ENCODE measurements around the gene ADAMTS14.

The ADAMTS14 gene

DNA sequence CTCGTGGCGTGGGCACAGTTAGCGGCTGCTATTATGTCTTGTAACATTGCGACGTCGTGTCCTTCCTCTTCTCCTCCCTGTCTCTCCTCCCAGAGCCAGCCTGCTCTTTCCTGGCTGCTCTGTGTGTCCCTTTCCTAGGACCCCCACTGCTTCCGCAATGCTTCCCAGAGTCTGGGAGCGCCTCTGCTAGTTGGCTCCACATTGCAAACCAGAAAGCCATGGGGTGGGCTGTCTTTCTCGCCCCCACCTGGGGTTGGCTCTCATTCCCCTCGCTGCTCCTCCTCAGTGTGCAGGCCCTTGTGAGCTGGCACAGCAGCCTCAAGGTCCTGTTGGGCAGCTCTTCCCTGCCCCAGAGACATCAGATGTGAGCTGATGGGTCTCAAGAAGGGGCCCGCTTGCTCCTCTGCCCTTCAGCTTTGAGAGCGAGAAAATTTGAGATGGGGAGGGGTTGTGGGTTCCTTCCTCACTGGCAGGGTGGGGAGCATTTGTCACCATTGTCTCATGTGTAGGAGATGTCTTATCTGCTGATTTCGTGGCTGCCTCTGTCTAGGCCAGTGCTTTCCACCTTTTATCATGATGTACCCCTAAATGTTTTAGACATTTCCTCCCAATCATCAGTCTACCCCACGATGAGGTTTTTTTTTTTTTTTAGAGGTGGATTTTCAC, 3.3 kb downstream of the ADAMTS14 start:
- no peak for DNase-seq

DNA sequence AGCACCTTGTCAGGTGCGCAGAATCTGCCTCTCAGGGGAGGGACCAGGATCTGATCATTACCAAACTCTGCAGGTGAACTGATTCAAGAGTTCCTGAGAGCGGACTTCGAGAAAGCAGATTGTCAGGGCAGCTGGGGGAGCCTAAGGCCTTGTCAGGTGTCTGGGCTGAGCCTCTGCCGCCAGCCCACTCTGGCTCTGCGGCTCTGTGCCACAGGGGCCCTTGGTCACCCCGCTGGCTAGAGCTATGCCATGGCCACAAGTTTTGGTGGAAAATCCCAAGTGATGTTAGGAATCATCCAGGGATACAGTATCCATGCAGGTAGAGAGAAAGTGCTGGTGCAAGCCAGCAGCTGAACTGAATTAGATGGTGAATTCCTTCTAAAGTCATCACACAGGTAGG, 4.2 kb downstream of the ADAMTS14 start:
- no peak for DNase-seq

DNA sequence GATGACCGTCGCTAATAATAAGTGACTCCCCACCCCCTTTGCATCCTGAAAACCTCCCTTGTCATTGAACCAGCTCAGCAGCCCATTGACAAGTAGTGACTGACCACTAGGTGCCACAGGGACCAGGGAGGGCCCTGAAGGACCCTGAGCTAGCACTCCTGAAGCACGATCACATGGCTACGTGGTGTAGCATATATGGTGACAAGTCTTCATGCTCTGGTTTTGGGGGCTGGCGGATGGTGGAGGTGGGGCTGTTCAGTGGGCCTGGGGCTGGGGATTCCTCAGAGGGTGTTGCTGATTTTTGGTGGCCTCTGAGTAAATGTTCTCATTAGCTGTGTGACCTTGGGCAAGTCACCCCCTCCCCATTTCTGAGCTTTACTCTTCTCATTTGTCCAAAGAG, 4.7 kb downstream of the ADAMTS14 start:
- DNase-seq, result no peak

DNA sequence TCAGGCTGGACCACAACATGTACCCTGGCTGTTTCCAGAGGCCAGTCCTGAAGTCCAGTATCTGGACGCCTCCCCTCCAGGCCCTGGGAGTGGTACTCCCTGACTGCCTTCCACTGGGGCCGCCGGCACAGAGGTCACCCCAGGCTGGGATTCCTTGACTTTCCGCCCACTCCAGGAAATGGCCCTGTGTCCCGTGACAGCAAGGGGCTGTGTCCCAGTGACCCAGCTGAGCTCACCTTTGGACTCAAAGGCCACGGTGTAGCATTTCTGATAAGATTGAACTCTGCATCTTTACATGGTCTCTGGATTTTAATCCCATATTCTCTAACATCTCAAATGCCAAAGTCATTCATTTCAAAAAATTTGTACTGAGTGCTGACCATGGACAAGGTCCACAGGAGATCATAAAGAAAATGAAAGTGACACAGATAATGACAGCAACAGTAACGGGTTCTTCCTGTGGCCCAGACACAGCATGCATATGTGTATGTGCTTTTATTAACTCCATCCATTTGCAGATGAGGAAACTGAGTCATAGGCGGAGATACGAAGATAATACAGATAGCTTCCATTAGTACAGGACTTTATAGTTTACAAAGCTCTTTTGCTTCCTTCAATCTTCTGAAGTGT, 5.4 kb downstream of the ADAMTS14 start:
- DNase-seq, result no peak

DNA sequence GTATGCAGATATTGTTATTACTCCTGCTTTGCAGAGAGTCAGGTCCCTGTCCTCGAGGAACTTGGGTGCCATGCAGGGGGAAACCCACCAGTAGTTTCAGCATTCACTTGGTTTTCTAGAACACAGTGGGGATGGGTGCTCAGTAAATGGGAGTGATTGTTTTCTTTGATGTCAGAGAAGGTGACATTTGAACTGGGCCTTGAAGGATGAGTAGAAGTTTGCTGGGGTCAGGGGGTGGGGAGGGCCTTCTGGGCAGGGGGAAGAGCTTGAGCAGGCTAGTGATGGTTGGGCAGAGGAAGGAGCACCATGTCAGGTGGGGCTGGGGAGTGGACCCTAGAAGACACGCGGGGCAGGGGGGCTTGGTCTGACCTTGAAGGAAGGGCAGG, 5.9 kb downstream of the ADAMTS14 start:
- no peak for DNase-seq

DNA sequence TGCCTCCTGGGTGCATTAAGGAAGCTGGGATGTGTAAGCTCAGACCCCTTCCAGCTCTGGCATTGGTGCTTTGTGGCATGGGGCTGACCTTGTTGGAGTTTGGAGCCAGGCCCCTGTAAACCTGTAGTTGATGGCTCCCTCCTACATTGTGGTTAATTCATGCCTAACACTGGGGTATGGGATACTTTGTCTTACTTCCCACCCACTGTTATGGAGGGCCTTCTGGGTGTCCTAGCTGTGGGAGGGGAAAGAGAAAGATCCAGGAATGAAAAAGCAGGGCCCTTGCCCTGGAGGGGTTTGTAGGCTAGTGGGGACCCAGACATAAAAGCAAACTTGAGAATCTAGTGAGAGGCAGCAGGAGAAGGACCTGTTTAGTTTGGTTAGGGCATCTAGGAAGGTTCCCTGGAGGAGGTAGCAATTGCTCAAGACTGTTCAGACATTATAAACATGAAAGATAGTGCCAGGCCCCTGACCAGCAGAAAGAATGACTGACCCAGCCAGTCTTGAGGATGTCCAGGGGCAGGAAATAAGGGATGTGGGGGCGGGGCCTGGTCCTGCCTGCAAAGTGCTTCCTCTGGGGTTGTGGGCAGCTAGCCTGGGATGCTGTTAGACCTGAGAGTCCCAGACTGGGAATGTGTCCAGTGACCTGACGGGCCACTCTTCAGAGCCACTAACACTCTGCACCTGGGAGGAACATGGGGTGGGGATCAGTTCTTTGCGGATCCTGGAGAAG, 6.6 kb downstream of the ADAMTS14 start:
- no peak for DNase-seq

DNA sequence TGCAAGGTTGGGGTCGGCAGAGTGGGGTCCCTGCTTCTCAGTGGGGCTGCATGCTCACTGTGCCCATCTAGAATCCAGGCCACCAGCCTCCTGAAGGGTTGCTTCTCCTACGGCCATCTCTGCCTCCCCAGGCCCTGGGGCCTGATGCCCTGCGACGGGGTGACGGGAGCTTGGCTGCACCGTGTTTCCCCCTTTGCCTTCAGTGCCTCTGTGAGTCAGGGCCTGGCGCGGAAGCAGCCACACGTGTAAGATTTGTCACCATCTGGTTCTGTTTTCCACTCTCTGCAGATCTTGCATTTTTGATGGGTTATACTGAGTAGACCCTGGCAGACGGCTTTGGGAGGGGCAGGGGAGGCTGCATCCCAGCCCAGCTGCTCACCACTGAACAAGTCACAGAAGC, 7.2 kb downstream of the ADAMTS14 start:
- DNase-seq, result no peak

DNA sequence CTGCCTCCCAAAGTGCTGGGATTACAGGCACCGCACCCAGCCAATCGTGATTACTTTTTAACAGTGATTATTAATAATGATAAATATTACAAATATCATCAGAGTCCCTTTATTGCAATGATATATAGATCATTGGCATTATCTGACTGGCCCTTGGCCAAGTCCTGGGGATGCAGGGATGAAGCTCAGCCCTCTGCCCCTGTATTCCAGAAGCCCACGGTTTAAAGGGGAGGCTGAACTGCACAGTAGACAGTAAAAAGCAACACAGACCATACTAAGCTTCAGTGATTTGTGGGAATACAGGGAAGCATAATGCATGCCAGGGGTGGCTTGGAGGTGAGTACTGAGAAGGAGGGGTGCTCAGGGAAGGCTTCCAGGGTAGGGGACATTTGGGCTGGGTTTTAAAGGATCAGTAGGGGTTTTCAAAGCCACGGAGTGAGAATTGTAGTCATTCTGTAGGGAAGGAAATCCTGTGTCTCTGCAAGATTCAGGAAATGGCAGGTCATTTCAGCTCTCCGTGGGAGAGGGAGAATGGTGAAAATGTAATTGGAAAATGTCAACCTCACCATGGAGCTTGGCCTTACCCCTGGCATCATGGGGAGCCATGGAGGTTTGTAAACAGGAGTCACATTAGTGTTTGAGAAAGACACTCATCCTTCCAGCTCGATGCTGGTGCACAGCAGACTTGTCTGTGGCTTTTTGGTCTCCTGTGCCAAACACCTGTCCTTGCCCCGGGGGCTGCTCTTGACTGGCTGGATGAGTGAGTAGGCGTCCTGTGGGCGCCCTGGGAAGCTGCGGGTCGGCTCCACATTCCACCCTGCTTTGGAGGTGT, 8.8 kb downstream of the ADAMTS14 start:
- no peak for DNase-seq

DNA sequence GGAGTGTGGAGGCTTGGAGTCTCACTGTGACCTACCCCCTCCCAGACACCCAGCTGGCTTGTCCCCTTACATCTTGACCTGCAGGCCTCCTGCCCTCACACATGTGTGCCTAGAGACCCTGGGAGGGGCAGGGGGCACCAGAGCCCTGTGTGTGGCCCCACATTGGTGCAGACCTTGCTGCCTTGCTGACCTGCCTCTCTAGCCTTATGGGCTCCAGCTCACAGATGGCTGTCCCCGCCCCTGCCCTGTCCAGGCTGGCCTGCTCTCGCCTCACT, 9.4 kb downstream of the ADAMTS14 start:
- no peak for DNase-seq

DNA sequence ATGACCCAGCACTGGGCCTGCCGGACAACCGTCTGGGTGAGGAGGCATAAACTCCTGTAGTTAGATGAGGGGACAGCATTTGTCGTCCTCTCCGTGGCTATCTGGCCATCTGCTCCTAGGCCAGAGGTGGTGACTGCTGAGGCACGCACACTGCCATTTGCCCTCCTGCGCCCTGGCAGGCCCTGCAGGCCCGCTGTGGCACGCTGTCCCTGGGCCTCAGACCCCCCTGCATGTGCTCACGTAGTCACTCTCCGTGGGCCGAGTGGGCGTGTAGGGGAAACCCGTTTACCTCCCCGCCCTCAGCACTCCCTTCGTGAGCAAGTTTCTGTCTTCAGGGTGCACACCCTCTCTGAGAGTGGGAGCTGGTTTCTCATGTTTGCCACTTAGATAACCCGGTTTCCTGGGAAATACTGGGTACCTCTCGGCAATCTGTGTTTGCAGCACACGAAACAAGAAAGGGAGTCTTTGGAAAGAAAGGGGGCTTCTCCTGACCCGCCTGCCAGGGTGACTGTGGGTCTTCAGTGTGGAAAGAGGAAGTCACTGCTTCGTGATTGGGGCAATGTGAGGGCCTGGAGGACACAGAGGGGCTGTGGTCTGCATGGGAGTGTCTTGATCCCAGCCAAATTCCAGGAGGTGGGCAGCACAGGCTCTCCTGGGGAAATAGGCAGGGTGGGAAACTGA, 10.8 kb downstream of the ADAMTS14 start:
- no peak for DNase-seq

DNA sequence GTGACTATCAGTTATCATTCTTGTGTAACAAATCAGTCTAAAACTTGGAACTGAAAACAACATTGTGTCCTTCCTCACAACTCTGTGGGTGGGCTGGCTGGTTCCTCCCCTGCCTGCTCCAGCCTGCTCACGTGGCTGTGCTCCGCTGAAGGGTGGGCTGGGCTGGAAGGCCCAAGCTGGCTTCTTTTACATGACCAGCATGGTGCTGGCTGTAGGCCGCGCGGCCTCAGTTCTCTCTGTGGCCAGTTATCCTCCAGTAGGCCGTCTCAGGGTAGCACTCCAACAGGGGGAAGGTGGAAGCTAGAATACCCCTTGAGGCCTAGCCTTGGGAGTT, 11.3 kb downstream of the ADAMTS14 start:
- no peak for DNase-seq

DNA sequence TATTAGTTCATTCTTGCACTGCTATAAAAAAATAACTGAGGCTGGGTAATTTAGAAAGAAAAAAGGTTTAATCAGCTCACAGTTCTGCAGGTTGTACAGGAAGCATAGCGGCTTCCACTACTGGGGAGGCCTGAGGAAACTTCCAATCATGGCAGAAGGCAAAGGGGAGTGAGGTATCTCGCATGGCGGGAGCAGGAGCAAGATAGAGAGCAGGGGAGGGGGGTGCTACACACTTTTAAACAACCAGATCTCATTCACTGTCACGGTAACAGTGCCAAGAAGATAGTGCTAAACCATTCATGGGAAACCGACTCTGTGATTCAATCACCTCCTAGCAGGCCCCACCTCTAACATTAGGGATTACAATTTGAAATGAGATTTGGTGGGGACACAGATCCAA, 11.6 kb downstream of the ADAMTS14 start:
- no peak for DNase-seq

DNA sequence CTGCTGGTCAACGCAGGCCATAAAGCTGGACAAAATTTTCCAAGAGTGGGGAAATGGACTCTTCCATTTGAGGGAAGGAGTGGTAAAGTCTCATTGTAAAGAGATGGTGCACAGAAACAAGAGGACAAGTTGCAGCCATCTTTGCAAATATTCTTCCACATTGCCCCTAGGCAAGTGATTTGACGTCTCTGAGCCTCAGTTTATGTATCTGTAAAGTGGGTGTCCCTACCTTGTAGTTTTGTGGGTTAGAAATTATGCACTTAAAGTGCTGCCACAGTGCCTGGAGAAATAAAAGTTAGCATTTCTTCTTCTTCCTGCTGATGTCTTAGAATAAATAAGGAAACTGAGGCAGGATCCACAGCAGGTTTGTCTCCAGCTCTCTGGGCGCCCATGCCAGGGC, 12.1 kb downstream of the ADAMTS14 start:
- no peak for DNase-seq

DNA sequence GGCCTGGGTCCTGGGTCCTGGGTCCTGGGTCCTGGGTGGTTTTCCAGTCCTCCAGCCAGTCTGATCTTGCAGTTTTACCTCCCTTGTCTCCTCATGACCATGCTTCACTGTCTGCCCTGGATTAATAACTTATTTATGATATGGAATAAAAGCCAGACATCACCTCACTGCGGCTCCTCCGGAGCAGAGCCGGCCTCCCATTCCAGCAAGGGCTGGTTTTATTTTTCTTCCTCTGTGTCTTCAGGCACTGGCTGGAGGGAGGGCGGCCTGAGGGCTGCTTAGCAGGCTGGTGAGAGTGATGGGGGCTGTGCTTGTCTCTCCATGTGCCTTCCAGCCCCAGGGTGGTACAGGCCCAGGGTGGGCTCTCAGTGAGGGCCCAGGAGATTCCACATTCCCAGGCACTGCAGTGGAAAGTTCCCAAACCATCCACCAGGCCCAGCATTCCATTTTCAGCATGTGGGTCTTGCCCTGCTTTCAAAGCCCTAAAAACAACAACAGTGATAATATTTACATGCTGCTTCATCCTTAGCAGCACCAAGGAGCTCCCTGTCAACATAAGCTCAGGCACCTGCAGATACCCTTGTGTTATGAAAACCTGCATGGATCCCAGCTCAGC, 12.6 kb downstream of the ADAMTS14 start:
- no peak for DNase-seq

DNA sequence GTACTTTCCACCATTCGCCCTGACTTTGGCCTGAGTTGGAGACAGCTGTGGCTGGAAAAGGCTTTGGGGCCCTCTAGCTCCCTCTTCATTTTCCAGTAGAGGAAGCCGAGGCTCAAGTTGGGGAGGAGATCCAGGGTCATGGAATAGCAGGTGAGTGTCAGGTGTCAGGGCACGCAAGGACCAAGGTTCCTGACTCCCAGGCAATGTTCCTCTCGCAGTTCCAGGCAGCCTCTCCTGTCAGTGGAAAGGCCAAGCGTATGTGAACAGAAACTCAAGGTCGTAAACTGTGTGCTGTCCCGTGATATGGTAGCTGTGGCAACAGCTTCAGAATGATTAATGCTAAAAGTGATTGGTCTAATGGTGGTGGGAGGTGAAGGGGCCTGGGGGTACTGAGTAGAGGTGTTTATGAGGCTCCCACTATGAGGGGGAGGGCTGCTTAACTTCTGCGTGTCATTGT, 13.2 kb downstream of the ADAMTS14 start:
- DNase-seq, result no peak

DNA sequence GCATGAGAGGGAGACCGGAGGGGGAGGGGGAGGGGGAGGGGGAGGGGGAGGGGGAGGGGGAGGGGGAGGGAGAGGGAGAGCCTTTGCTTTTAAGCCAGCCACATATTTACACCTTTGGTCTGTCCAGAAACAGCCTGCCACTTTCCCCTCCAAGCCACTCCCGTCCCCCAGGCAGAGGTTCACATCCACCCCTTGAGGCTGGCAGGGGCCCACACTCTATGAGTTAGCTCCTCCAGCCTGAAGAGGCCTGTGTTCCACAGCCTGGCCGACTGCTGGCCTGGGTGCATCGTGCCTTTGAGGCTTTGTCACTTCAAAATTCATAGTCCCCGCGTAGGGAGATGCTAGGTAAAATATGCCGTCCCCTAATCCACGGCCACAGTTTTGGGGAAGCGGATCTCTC, 16.5 kb downstream of the ADAMTS14 start:
- no peak for DNase-seq

DNA sequence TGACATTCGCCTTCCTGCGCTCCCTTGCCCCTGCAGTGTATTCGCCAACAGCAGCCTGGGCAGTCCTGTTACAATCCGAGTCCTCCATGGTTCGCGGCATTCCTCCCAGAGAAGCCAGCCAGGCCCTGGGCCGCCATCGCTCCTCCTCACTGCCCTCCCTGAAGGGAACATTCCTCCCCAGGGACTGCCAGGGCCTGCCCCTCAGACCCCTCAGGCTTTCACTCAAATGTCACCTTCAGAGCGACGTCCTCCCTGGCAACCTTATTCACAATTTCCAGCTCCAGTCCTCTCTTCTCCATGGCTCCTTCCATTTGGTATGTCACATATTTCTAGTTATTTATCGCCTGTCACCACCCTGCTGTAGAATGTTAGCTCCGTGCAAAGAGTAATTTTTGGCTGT, 17.4 kb downstream of the ADAMTS14 start:
- no peak for DNase-seq

DNA sequence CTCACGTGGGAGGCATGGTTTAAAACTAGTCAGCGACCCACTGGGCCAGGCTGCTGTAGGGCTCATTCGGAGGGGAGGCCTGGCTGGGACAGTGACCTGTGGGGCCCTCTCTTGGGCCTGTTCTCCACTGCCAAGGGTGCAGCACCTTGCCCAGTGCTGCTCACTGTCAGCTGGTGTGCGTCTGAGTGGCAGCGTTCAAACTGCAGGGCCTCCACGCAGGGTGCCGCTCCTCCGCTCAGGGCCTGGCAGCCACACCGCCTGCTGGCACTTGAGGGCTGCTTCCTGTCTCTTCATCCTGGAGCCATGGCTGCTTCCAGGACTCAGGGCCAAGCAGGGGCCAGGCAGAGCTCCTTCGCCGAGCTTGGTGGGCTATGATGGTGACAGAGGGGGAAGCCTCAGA, 18.3 kb downstream of the ADAMTS14 start:
- no peak for DNase-seq

DNA sequence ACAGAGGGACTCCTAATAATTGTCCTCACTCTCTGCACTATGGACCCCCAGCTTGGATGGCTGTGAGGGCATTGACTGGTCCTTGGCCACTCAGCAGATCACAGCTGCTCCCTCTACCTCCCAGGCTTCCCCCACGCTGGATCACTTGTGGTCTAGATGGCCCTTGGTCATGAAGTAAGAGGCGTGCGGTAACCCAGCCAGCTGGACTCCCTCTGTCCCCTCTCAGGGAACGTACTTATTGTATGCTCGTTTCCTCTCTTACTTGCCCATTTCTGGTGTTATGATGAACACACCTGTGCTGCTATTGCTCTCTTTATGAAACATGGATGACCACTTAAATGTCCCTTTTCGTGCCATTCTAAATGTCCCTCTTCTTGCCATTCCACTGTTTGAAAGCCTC, 19.3 kb downstream of the ADAMTS14 start:
- no peak for DNase-seq

DNA sequence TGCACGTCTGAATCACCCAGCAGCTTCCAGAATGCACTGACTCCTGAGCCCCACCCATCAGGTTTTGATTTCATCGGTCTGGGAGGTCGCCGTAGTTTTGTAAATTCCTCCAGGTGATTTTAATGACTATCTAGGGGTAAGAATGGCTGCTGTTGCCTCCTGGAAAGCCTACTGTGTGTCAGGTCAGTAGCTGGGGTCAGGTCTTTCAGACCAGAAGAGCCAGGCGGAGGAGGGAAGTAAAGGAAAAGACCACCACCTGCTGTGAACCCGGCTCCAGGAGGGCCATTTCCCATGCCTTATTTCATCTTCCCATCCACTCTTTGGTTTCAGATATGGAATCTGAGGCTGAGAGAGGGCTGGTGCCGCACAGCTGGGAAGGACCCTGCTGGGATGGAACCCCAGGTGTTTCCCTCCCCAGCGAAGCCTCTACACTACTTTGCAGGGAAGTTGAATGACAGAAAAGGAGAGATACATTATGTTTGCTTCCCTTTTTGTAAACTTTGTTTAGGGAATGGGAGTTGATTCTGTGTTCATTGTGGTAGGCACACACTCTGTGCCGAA, 19.8 kb downstream of the ADAMTS14 start:
- DNase-seq, result no peak

DNA sequence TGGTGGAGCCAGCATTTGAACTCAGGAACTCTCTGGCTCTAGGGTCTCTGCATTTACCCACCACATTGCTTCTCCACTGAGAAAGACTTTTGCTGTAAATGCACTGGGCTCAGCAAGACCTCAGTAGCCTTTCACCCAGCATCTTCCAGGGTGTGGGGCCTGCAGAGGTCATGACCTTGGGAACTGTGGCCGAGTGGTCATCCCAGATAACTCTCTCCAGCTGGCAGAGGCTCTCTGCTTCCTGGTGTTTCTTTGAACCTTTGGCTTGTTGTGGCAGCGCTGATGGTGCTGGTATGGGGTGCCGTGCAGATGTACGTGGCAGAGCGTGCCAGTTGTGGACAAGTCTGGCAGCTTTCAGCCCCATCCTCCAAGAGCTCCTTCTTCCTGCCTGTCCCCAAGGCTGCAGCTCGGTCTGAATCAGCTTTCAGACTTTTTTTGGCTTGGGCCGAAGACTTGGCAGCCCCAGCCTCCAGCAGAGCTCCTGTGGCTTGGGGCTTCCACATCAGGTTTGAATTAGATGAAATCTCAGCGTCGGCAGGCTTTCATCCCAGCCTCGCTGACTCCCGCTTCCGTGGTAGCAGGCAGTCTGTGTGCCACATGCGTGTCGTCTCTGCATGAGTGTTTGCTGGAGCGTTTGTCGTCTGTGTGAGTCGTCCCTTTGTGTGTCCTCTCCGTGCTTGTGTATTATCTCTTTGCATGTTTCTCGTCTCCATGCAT, 21.5 kb downstream of the ADAMTS14 start:
- no peak for DNase-seq
